CD8-positive, alpha-beta memory T cell (primary cell): ENCODE results near the gene VSTM2L. TPM values are rescaled to one million over a fixed set of nuclear protein-coding genes. Genes with fewer than 3 reads are reported as not detected.

Experiments
- CTCF ChIA-PET: fragments of 350-600 bp; sonication (Branson Sonifier 250); formaldehyde crosslinking; loops from one replicate; lab custom pipeline; 2021; ENCODE audit warnings: antibody characterized with exemption; lab: Charles Lee
- POLR2A ChIA-PET: fragments of 350-600 bp; sonication (Branson Sonifier 250); formaldehyde crosslinking; loops from one replicate; lab custom pipeline; 2021; ENCODE audit warnings: antibody characterized with exemption; lab: Charles Lee
- DNase-seq, 5 donors: peaks; one replicate each; pipeline versions ENCODE4 v3.0.0 to v3.0.0-alpha.2; 2020 to 2022; ENCODE audit warnings: mixed read lengths in 1 of 5
- H3K27ac ChIP-seq: one replicate; pipeline ENCODE4 v1.7.0; 2013; ENCODE audit warnings: low read depth, mild to moderate bottlenecking, low read length, moderate library complexity
- H3K27me3 ChIP-seq: 2 replicates; pipeline ENCODE4 v1.7.0; 2013; ENCODE audit warnings: low read length, mild to moderate bottlenecking; ENCODE audit not compliant: insufficient read depth, poor library complexity, severe bottlenecking
- H3K36me3 ChIP-seq: 2 replicates; pipeline ENCODE4 v1.7.0; 2013; ENCODE audit warnings: mild to moderate bottlenecking, low read length, moderate library complexity; ENCODE audit not compliant: insufficient read depth
- H3K4me1 ChIP-seq: 2 replicates; pipeline ENCODE4 v1.7.0; 2013; ENCODE audit warnings: mild to moderate bottlenecking, low read length, moderate library complexity; ENCODE audit not compliant: insufficient read depth
- H3K4me3 ChIP-seq: 2 replicates; pipeline ENCODE4 v1.7.0; 2013; ENCODE audit warnings: mild to moderate bottlenecking, low read length
- H3K9me3 ChIP-seq: 2 replicates; pipeline ENCODE4 v1.7.0; 2013; ENCODE audit warnings: mild to moderate bottlenecking, low read length
- H3K27ac Mint-ChIP-seq, 8 donors: one replicate each; pipeline ENCODE4 v1.8.0; 2020 to 2021; ENCODE audit warnings: mixed read lengths in 8 of 8, mild to moderate bottlenecking in 6 of 8, inconsistent platforms in 3 of 8, moderate library complexity in 3 of 8
- H3K27me3 Mint-ChIP-seq, 2 donors: one replicate each; pipeline ENCODE4 v1.8.0; 2020 to 2021; ENCODE audit warnings: mixed read lengths in 2 of 2, mild to moderate bottlenecking in 1 of 2, moderate library complexity in 1 of 2
- H3K36me3 Mint-ChIP-seq, 3 donors: one replicate each; pipeline ENCODE4 v1.8.0; 2020 to 2021; ENCODE audit warnings: mixed read lengths in 3 of 3, inconsistent platforms in 1 of 3, mild to moderate bottlenecking in 1 of 3
- H3K4me1 Mint-ChIP-seq, 3 donors: one replicate each; pipeline ENCODE4 v1.8.0; 2020 to 2021; ENCODE audit warnings: mixed read lengths in 3 of 3, inconsistent platforms in 1 of 3, mild to moderate bottlenecking in 1 of 3
- H3K4me3 Mint-ChIP-seq, 7 donors: one replicate each; pipeline ENCODE4 v1.8.0; 2020 to 2021; ENCODE audit warnings: mixed read lengths in 7 of 7, mild to moderate bottlenecking in 6 of 7, moderate library complexity in 4 of 7, inconsistent platforms in 2 of 7
- H3K9me3 Mint-ChIP-seq, 5 donors: one replicate each; pipeline ENCODE4 v1.8.0; 2020 to 2022; ENCODE audit warnings: mixed read lengths in 5 of 5, mild to moderate bottlenecking in 3 of 5, moderate library complexity in 2 of 5, inconsistent platforms in 1 of 5
- polyA plus RNA-seq: library from polyadenylated mRNA; unstranded; fragments of 300-500 nt; fragmentation: Illumina TruSeq; gene quantifications from one replicate; pipeline ENCODE4 v1.2.3, GENCODE V29; 2021
- total RNA-seq, 2 experiments: library from RNA; stranded (reverse); gene quantifications; one replicate each; pipeline ENCODE4 v1.2.3, GENCODE V29; 2021

Gene VSTM2L
- total and polyA plus RNA-seq, 3 experiments from 2014 or later, result not detected

DNA sequence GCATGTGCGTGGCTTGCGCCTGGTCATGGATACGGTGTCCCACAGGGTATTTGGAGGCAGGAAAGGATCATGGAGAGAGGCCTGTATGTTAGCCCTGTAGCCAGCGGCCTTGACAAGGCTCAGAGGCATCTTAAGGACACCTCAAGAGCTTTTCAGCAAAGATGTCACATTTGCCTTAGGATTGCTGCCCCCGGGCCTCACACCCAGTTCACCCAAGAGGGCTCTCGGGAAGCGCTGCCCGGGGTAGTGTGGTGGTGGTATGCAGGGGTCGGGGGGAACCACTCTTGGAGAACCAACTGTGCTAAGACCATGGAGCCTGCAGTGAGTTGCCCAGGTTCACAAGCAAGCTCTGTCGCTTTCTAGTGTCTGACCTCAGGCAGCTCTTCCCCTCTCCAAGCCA, 36.9 kb upstream of the VSTM2L start:
- H3K36me3 ChIP-seq, result peaks cover 15% of the 10 kb centered on the region

GRCh38 chr20:37867289-37868195, 35.4 kb upstream of the VSTM2L start:
- H3K9me3 Mint-ChIP-seq, result no peaks in the 10 kb centered on the region
- no peaks in the 10 kb centered on the region for H3K9me3 ChIP-seq
- H3K27me3 ChIP-seq, result no peaks in the 10 kb centered on the region
- H3K36me3 Mint-ChIP-seq, result peaks cover 9 to 88% (median 26%) of the 10 kb centered on the region in 3 donors
- POLR2A ChIA-PET, result no interaction called here
- no peak overlapping the region for H3K27ac ChIP-seq
- H3K4me1 ChIP-seq, result no peaks in the 10 kb centered on the region
- H3K4me1 Mint-ChIP-seq, result no peaks in the 10 kb centered on the region
- peaks cover 15% of the 10 kb centered on the region for H3K36me3 ChIP-seq
- H3K4me3 ChIP-seq, result no peak overlapping the region
- CTCF ChIA-PET, result no interaction called here
- peaks cover 0 to 2% of the 10 kb centered on the region in 2 donors for H3K27me3 Mint-ChIP-seq
- no peak for DNase-seq
- H3K27ac Mint-ChIP-seq, result no peak overlapping the region
- no peak overlapping the region for H3K4me3 Mint-ChIP-seq

More for the DNA sequence above, 36.9 kb upstream of the VSTM2L start:
- no peak overlapping the region for H3K4me3 Mint-ChIP-seq
- H3K9me3 ChIP-seq, result no peaks in the 10 kb centered on the region
- H3K36me3 Mint-ChIP-seq, result peaks cover 9 to 88% (median 23%) of the 10 kb centered on the region in 3 donors
- no peak overlapping the region for H3K4me3 ChIP-seq
- H3K9me3 Mint-ChIP-seq, result no peaks in the 10 kb centered on the region
- no peak overlapping the region for H3K27ac ChIP-seq
- ChIA-PET CTCF (no interaction called here), POLR2A (no interaction called here)
- no peaks in the 10 kb centered on the region for H3K4me1 ChIP-seq
- peaks cover 0 to 2% of the 10 kb centered on the region in 2 donors for H3K27me3 Mint-ChIP-seq
- no peaks in the 10 kb centered on the region for H3K4me1 Mint-ChIP-seq
- no peak for DNase-seq
- H3K27ac Mint-ChIP-seq, result no peak overlapping the region
- H3K27me3 ChIP-seq, result no peaks in the 10 kb centered on the region

DNA sequence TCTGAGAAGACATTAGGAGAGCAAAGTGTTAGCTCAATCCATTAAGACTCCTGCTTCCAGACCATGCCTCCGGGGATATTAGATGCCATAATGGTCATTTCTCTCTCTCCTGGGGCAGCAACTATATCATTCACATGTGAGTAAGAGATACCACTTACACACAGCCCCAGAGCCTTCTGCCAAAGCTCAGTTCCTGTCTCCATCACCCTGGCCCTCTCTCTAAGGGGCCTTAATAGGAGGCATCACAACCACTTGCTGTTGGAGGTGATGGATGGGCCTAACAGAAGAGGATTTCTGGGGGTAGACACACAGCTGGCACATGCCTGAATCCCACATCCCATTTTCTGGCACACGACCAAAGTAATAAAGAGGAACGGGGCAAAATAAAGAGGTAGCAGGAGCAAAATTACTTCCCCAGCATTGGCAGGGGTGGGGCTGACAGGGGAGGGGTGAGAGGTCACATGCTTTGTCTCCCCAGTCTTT, 34.0 kb upstream of the VSTM2L start:
- H3K27me3 Mint-ChIP-seq, result no peaks in the 10 kb centered on the region
- peaks cover 11% of the 10 kb centered on the region for H3K36me3 ChIP-seq
- CTCF ChIA-PET, result no interaction called here
- no peak overlapping the region for H3K4me3 ChIP-seq
- no peak overlapping the region for H3K27ac ChIP-seq
- no peaks in the 10 kb centered on the region for H3K27me3 ChIP-seq
- peak overlapping the region in 2 of 8 donors; percentile 17 to 25 for H3K27ac Mint-ChIP-seq
- POLR2A ChIA-PET, result no interaction called here
- no peaks in the 10 kb centered on the region for H3K9me3 ChIP-seq
- no peak overlapping the region for H3K4me3 Mint-ChIP-seq
- H3K9me3 Mint-ChIP-seq, result no peaks in the 10 kb centered on the region
- no peaks in the 10 kb centered on the region for H3K4me1 ChIP-seq
- DNase-seq, result no peak
- no peaks in the 10 kb centered on the region for H3K4me1 Mint-ChIP-seq
- H3K36me3 Mint-ChIP-seq, result peaks cover 9 to 88% (median 22%) of the 10 kb centered on the region in 3 donors

DNA sequence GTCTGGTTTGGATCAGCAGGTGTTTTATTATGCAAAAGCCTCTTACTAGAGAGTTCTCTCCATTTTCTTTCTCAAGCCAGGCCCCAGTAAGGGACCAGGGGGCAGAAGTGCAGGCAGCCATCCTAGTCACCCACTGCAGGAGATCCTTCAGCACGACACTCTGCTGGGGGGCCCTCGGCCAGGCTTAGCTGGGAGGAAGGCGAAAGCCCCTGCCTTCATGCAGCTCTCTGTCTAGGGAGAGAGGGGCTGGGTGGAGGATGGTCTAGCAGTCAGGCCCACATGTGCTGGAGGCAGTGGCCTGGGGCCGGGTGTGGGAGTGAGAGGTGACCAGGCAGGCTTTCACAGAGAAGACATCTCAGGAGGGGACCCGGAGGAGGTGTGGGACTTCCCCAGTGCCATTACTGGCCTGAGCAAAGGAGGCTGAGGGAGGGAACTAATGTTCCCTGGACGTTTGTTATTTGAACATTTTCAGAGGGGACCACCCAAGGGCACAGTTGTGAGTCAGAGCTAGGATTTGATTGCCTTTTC, 33.5 kb upstream of the VSTM2L start:
- H3K27ac ChIP-seq, result no peak overlapping the region
- peaks cover 11% of the 10 kb centered on the region for H3K36me3 ChIP-seq
- no peak overlapping the region for H3K4me3 Mint-ChIP-seq
- no peaks in the 10 kb centered on the region for H3K4me1 Mint-ChIP-seq
- no peaks in the 10 kb centered on the region for H3K9me3 Mint-ChIP-seq
- no peak overlapping the region for H3K27ac Mint-ChIP-seq
- peaks cover 9 to 90% (median 25%) of the 10 kb centered on the region in 3 donors for H3K36me3 Mint-ChIP-seq
- no peak overlapping the region for H3K4me3 ChIP-seq
- no peaks in the 10 kb centered on the region for H3K27me3 ChIP-seq
- no peak for DNase-seq
- ChIA-PET POLR2A (no interaction called here), CTCF (no interaction called here)
- H3K27me3 Mint-ChIP-seq, result no peaks in the 10 kb centered on the region
- no peaks in the 10 kb centered on the region for H3K9me3 ChIP-seq
- no peaks in the 10 kb centered on the region for H3K4me1 ChIP-seq

DNA sequence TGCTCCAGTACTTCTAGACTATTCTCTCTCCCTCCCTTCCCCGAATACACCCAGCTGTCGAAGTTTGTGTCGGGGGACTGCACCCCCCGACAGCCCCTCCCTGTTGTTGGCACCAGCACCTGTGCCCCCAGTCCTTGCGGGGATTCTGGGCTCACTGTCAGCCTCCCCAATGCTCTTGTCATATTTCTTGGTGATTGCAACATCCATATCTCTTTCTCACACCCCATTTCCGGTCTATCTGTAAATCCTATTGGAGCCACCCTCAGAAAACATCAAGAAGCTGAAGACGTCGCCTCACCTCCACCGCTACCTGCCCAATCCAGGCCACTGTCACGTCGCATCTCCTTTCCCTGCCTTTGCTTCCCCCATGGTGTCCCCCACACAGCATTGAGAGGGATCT, 32.6 kb upstream of the VSTM2L start:
- no peaks in the 10 kb centered on the region for H3K27me3 ChIP-seq
- no peaks in the 10 kb centered on the region for H3K9me3 ChIP-seq
- Mint-ChIP-seq H3K36me3 (peaks cover 9 to 84% (median 23%) of the 10 kb centered on the region in 3 donors), H3K4me3 (no peak overlapping the region), H3K9me3 (no peaks in the 10 kb centered on the region), H3K4me1 (no peaks in the 10 kb centered on the region), H3K27ac (peak overlapping the region in 2 of 8 donors; percentile 24 to 90), H3K27me3 (no peaks in the 10 kb centered on the region)
- peaks cover 11% of the 10 kb centered on the region for H3K36me3 ChIP-seq
- no peak for DNase-seq
- ChIA-PET CTCF (no interaction called here), POLR2A (no interaction called here)
- H3K4me1 ChIP-seq, result no peaks in the 10 kb centered on the region
- no peak overlapping the region for H3K4me3 ChIP-seq
- no peak overlapping the region for H3K27ac ChIP-seq

- no peak for DNase-seq
- Mint-ChIP-seq H3K9me3 (no peaks in the 10 kb centered on the region), H3K27me3 (no peaks in the 10 kb centered on the region), H3K36me3 (peaks cover 9 to 75% (median 23%) of the 10 kb centered on the region in 3 donors), H3K27ac (no peak overlapping the region), H3K4me1 (no peaks in the 10 kb centered on the region), H3K4me3 (no peak overlapping the region)
- Histone ChIP-seq H3K27ac (no peak overlapping the region), H3K27me3 (no peaks in the 10 kb centered on the region), H3K4me1 (no peaks in the 10 kb centered on the region), H3K4me3 (no peak overlapping the region), H3K36me3 (peaks cover 11% of the 10 kb centered on the region), H3K9me3 (no peaks in the 10 kb centered on the region)
- ChIA-PET CTCF (no interaction called here), POLR2A (no interaction called here)
Observed at GRCh38 chr20:37871751-37872150, 31.2 kb upstream of the VSTM2L start.

- Mint-ChIP-seq H3K27me3 (no peaks in the 10 kb centered on the region), H3K9me3 (no peaks in the 10 kb centered on the region), H3K4me1 (no peaks in the 10 kb centered on the region), H3K27ac (peak overlapping the region in 1 of 8 donors; percentile 26), H3K36me3 (peaks cover 8 to 71% (median 23%) of the 10 kb centered on the region in 3 donors), H3K4me3 (no peak overlapping the region)
- Histone ChIP-seq H3K9me3 (no peaks in the 10 kb centered on the region), H3K4me3 (no peak overlapping the region), H3K27ac (no peak overlapping the region), H3K27me3 (no peaks in the 10 kb centered on the region), H3K4me1 (no peaks in the 10 kb centered on the region), H3K36me3 (peaks cover 11% of the 10 kb centered on the region)
- no peak for DNase-seq
- ChIA-PET POLR2A (no interaction called here), CTCF (no interaction called here)
Observed at GRCh38 chr20:37872161-37872560, 30.8 kb upstream of the VSTM2L start.

DNA sequence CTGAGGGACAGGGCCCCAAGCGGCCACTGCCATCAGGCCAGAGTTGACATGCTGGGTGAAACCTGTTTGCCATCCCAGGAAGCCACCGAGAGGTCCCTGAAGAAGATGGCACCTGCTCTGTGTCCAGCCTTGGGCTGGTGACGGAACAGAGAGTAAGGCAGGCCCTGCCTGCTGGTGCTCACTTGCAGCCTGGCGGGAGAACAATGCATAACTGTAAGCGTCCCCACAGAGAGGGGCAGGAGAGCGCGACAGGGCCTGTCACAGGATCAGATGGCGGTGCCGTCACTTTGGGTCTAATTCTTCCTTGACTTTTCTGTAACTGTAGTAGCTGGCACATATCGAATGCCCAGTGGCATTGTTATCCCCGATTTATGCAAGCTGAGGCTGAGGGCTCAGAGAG, 29.0 kb upstream of the VSTM2L start:
- H3K36me3 ChIP-seq, result peaks cover 8% of the 10 kb centered on the region
- CTCF ChIA-PET, result no interaction called here
- no peak overlapping the region for H3K27ac Mint-ChIP-seq

More for the DNA sequence above, 29.0 kb upstream of the VSTM2L start:
- H3K9me3 ChIP-seq, result no peaks in the 10 kb centered on the region
- Mint-ChIP-seq H3K27me3 (no peaks in the 10 kb centered on the region), H3K9me3 (no peaks in the 10 kb centered on the region), H3K36me3 (peaks cover 3 to 57% (median 23%) of the 10 kb centered on the region in 3 donors), H3K4me3 (no peak overlapping the region), H3K4me1 (no peaks in the 10 kb centered on the region)
- no peak overlapping the region for H3K27ac ChIP-seq
- H3K4me3 ChIP-seq, result no peak overlapping the region
- H3K27me3 ChIP-seq, result no peaks in the 10 kb centered on the region
- H3K4me1 ChIP-seq, result no peaks in the 10 kb centered on the region
- POLR2A ChIA-PET, result no interaction called here
- DNase-seq, result no peak
